Endodermal cell (in vitro differentiated cells): ENCODE data around the gene MYOF. TPM values are rescaled to one million over a fixed set of nuclear protein-coding genes. Genes with fewer than 3 reads are reported as not detected.
"Not testable (repeated sequence)": the region's sequence is repeated elsewhere in the genome, so short reads cannot be mapped to it uniquely, and the experiment has no call there.

Source experiments
- DNase-seq: peaks from one replicate; pipeline ENCODE4 v3.0.0-alpha.2; 2017
- H3K27ac ChIP-seq: 2 replicates; pipeline ENCODE4 v1.5.1; 2013; ENCODE audit warnings: mild to moderate bottlenecking, low read depth, low read length, moderate library complexity
- H3K27me3 ChIP-seq: 2 replicates; pipeline ENCODE4 v1.6.1; 2013; ENCODE audit warnings: mild to moderate bottlenecking, low read length, moderate library complexity; ENCODE audit not compliant: insufficient read depth, control insufficient read depth, poor library complexity, severe bottlenecking
- H3K36me3 ChIP-seq: 2 replicates; pipeline ENCODE4 v1.7.0; 2013; ENCODE audit warnings: mild to moderate bottlenecking, low read length, moderate library complexity; ENCODE audit not compliant: control insufficient read depth, insufficient read depth
- H3K4me1 ChIP-seq: one replicate; pipeline ENCODE4 v1.7.0; 2013; ENCODE audit warnings: low read length; ENCODE audit not compliant: control insufficient read depth, insufficient read depth
- H3K4me3 ChIP-seq: 2 replicates; pipeline ENCODE4 v1.5.1; 2013; ENCODE audit warnings: mild to moderate bottlenecking, low read length, moderate library complexity
- H3K9ac ChIP-seq: 2 replicates; pipeline ENCODE4 v1.6.1; 2013; ENCODE audit warnings: mild to moderate bottlenecking, low read length, moderate library complexity; ENCODE audit not compliant: poor library complexity, severe bottlenecking; ENCODE audit errors: extremely low read depth
- H3K9me3 ChIP-seq: 2 replicates; pipeline ENCODE4 v1.6.1; 2013; ENCODE audit warnings: mild to moderate bottlenecking, low read length, moderate library complexity; ENCODE audit not compliant: control insufficient read depth
- H3K27ac Mint-ChIP-seq: 2 replicates; pipeline ENCODE4 v1.8.0; 2020; ENCODE audit warnings: mixed read lengths
- H3K27me3 Mint-ChIP-seq: 2 replicates; pipeline ENCODE4 v1.8.0; 2021; ENCODE audit warnings: mild to moderate bottlenecking, mixed read lengths; ENCODE audit not compliant: insufficient read depth
- H3K36me3 Mint-ChIP-seq: 2 replicates; pipeline ENCODE4 v1.8.0; 2020; ENCODE audit warnings: low read depth, mixed read lengths
- H3K4me1 Mint-ChIP-seq: 2 replicates; pipeline ENCODE4 v1.8.0; 2020; ENCODE audit warnings: mixed read lengths
- H3K4me3 Mint-ChIP-seq: 2 replicates; pipeline ENCODE4 v1.8.0; 2020; ENCODE audit warnings: mild to moderate bottlenecking, moderate library complexity, mixed read lengths
- H3K9me3 Mint-ChIP-seq: 2 replicates; pipeline ENCODE4 v1.8.0; 2020; ENCODE audit warnings: mild to moderate bottlenecking, mixed read lengths
- WGBS, 2 experiments: methylation state at CpG; one replicate each; pipeline versions ENCODE4 v1.1.5 to v1.1.7; 2013; ENCODE audit warnings: missing lambda C conversion rate in 2 of 2, mixed read lengths in 1 of 2; ENCODE audit not compliant: insufficient coverage in 1 of 2, insufficient read length in 1 of 2; 5-methylcytosine and 5-hydroxymethylcytosine counted together
- total RNA-seq, 2 donors: library from RNA; stranded (reverse); fragmentation: NEBNext Ultra II Directional in 1 of 2; extraction: Animal tissue kit (Norgen Biotek cat#: 25700) in 1 of 2; gene quantifications; 2 replicates in 1 of 2; 3 replicates in 1 of 2; pipeline ENCODE4 v1.2.1, GENCODE V29; 2021
- TF ChIP-seq, protein P1 (sequence below): fragments of 200-600 bp; sonication (generic); conservative IDR thresholded peaks from 2 replicates; pipeline ENCODE4 v1.5.0; 2021; ENCODE audit warnings: antibody characterized with exemption, mild to moderate bottlenecking

MYOF gene
- total RNA-seq, 2 donors from 2014 or later: 37.4 to 93.8 TPM

DNA sequence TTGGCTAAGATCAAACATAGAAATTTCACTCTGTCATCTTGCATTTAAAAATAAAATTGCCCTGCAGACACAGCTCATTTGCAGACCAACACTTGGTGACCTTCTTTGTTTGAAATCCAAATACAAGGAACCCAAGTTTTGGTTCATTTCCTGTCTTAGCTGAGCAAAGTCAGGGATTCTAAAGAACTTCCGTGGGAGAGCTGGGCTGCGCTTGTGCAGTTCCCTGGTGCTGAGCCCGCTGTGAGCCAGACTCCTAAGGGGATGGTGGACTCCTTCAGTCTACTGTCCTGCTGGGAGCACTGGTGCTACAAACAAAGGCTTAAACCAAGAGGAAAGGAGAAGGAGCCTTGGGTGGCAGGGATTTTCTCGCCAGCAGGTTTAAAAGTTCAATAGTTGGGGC, 60.0 kb downstream of the MYOF start:
- H3K4me1 Mint-ChIP-seq: peaks cover 43% of the 10 kb centered on the region
- no peaks in the 10 kb centered on the region for H3K27me3 ChIP-seq
- H3K4me1 ChIP-seq: peaks cover 12% of the 10 kb centered on the region
- H3K27me3 Mint-ChIP-seq: no peaks in the 10 kb centered on the region
- no peak for DNase-seq
- H3K4me3 Mint-ChIP-seq: no peak overlapping the region
- H3K36me3 Mint-ChIP-seq: peaks cover 21% of the 10 kb centered on the region
- H3K9ac ChIP-seq: no peak overlapping the region
- 79 to 90% methylated on average over 4 of the region's 4 CpGs for WGBS, 2 experiments
- no peaks in the 10 kb centered on the region for H3K9me3 Mint-ChIP-seq
- no peaks in the 10 kb centered on the region for H3K9me3 ChIP-seq
- TF ChIP-seq, protein P1, sequence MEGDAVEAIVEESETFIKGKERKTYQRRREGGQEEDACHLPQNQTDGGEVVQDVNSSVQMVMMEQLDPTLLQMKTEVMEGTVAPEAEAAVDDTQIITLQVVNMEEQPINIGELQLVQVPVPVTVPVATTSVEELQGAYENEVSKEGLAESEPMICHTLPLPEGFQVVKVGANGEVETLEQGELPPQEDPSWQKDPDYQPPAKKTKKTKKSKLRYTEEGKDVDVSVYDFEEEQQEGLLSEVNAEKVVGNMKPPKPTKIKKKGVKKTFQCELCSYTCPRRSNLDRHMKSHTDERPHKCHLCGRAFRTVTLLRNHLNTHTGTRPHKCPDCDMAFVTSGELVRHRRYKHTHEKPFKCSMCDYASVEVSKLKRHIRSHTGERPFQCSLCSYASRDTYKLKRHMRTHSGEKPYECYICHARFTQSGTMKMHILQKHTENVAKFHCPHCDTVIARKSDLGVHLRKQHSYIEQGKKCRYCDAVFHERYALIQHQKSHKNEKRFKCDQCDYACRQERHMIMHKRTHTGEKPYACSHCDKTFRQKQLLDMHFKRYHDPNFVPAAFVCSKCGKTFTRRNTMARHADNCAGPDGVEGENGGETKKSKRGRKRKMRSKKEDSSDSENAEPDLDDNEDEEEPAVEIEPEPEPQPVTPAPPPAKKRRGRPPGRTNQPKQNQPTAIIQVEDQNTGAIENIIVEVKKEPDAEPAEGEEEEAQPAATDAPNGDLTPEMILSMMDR: no peak
- H3K4me3 ChIP-seq: no peak overlapping the region
- H3K27ac Mint-ChIP-seq: peak overlapping the region; percentile 91
- H3K27ac ChIP-seq: no peak overlapping the region
- H3K36me3 ChIP-seq: peaks cover 29% of the 10 kb centered on the region

- Mint-ChIP-seq H3K36me3 (peaks cover 24% of the 10 kb centered on the region), H3K4me1 (peaks cover 40% of the 10 kb centered on the region), H3K4me3 (no peak overlapping the region), H3K9me3 (no peaks in the 10 kb centered on the region), H3K27me3 (no peaks in the 10 kb centered on the region), H3K27ac (peak overlapping the region; percentile 83)
- TF ChIP-seq, protein P1: no peak
- Histone ChIP-seq H3K4me1 (peaks cover 12% of the 10 kb centered on the region), H3K27me3 (no peaks in the 10 kb centered on the region), H3K4me3 (no peak overlapping the region), H3K9me3 (no peaks in the 10 kb centered on the region), H3K36me3 (peaks cover 32% of the 10 kb centered on the region), H3K27ac (no peak overlapping the region), H3K9ac (no peak overlapping the region)
- DNase-seq: peak; percentile 73
- WGBS, 2 experiments: 75 to 100% methylated on average over 1 to 6 of the region's 6 CpGs
Observed at GRCh38 chr10:93420944-93421825, 60.9 kb downstream of the MYOF start.

GRCh38 chr10:93420091-93420490, 62.0 kb downstream of the MYOF start:
- peaks cover 28% of the 10 kb centered on the region for H3K36me3 ChIP-seq
- Mint-ChIP-seq H3K4me1 (peaks cover 44% of the 10 kb centered on the region), H3K4me3 (no peak overlapping the region), H3K36me3 (peaks cover 23% of the 10 kb centered on the region), H3K9me3 (no peaks in the 10 kb centered on the region), H3K27me3 (no peaks in the 10 kb centered on the region), H3K27ac (peak overlapping the region; percentile 36)
- DNase-seq: peak; percentile 49
- H3K9me3 ChIP-seq: no peaks in the 10 kb centered on the region
- 73 to 84% methylated on average over 5 of the region's 5 CpGs for WGBS, 2 experiments
- peaks cover 12% of the 10 kb centered on the region for H3K4me1 ChIP-seq
- peak overlapping the region; percentile 58 for H3K27ac ChIP-seq
- H3K9ac ChIP-seq: no peak overlapping the region
- TF ChIP-seq, protein P1: no peak
- no peak overlapping the region for H3K4me3 ChIP-seq
- H3K27me3 ChIP-seq: no peaks in the 10 kb centered on the region

GRCh38 chr10:93419016-93419415, 63.1 kb downstream of the MYOF start:
- WGBS, 2 experiments: 95 to 96% methylated on average over 6 to 8 of the region's 8 CpGs
- H3K27ac Mint-ChIP-seq: not testable (repeated sequence)

More at GRCh38 chr10:93419016-93419415, 63.1 kb downstream of the MYOF start:
- DNase-seq: peak; percentile 17
- not testable (repeated sequence) for H3K4me3 Mint-ChIP-seq, H3K9me3 Mint-ChIP-seq, H3K9ac ChIP-seq, H3K9me3 ChIP-seq, H3K27me3 Mint-ChIP-seq, H3K27me3 ChIP-seq, H3K27ac ChIP-seq, H3K4me3 ChIP-seq
- peaks cover 46% of the 10 kb centered on the region for H3K4me1 Mint-ChIP-seq
- H3K4me1 ChIP-seq: peaks cover 12% of the 10 kb centered on the region
- H3K36me3 Mint-ChIP-seq: peaks cover 21% of the 10 kb centered on the region
- peaks cover 23% of the 10 kb centered on the region for H3K36me3 ChIP-seq
